Suppressor macrophage treated with lipopolysaccharide for 4 hours (primary cell): ENCODE measurements around the gene PLEKHA5.
A peak's percentile ranks its signal among the peaks of the same experiment; 100 is the strongest.
"Not testable (repeated sequence)": the region's sequence is repeated elsewhere in the genome, so short reads cannot be mapped to it uniquely, and the experiment has no call there.

Experiments used
- DNase-seq: peaks from one replicate; pipeline ENCODE4 v3.0.0-alpha.2; 2020

PLEKHA5 gene

GRCh38 chr12:19170286-19170685 is 40.8 kb downstream of the PLEKHA5 start:
- not testable (repeated sequence) for DNase-seq

GRCh38 chr12:19171731-19172130 is 42.2 kb downstream of the PLEKHA5 start:
- no peak for DNase-seq

- DNase-seq: no peak
Measured at GRCh38 chr12:19177754-19178153, 48.2 kb downstream of the PLEKHA5 start.

- no peak for DNase-seq
Measured at GRCh38 chr12:19179986-19180385, 50.5 kb downstream of the PLEKHA5 start.

- DNase-seq: peak; percentile 23
Measured at GRCh38 chr12:19181666-19182426, 52.3 kb downstream of the PLEKHA5 start.

GRCh38 chr12:19183121-19183838 is 53.7 kb downstream of the PLEKHA5 start:
- no peak for DNase-seq

- DNase-seq: no peak
Measured at GRCh38 chr12:19185262-19185929, 55.9 kb downstream of the PLEKHA5 start.

- peak; percentile 52 for DNase-seq
Measured at GRCh38 chr12:19186722-19187661, 57.5 kb downstream of the PLEKHA5 start.

- DNase-seq: no peak
Measured at GRCh38 chr12:19189522-19189921, 60.0 kb downstream of the PLEKHA5 start.

GRCh38 chr12:19190292-19191031 is 60.9 kb downstream of the PLEKHA5 start:
- DNase-seq: peak; percentile 76

- no peak for DNase-seq
Measured at GRCh38 chr12:19191089-19191488, 61.6 kb downstream of the PLEKHA5 start.

- DNase-seq: no peak
Measured at GRCh38 chr12:19191563-19191962, 62.0 kb downstream of the PLEKHA5 start.

- DNase-seq: no peak
Measured at GRCh38 chr12:19192710-19193109, 63.2 kb downstream of the PLEKHA5 start.

GRCh38 chr12:19194963-19195362 is 65.4 kb downstream of the PLEKHA5 start:
- DNase-seq: no peak

- no peak for DNase-seq
Measured at GRCh38 chr12:19196959-19197630, 67.6 kb downstream of the PLEKHA5 start.

- DNase-seq: no peak
Measured at GRCh38 chr12:19198272-19198671, 68.7 kb downstream of the PLEKHA5 start.

GRCh38 chr12:19199332-19199731 is 69.8 kb downstream of the PLEKHA5 start:
- DNase-seq: no peak

- DNase-seq: no peak
Measured at GRCh38 chr12:19200261-19200660, 70.7 kb downstream of the PLEKHA5 start.

GRCh38 chr12:19201661-19202060 is 72.1 kb downstream of the PLEKHA5 start:
- DNase-seq: peak; percentile 55

- no peak for DNase-seq
Measured at GRCh38 chr12:19203013-19203412, 73.5 kb downstream of the PLEKHA5 start.
